Gastroesophageal sphincter (tissue), 4 donors: ENCODE measurements around the gene HOXC6. TPM values are rescaled to one million over a fixed set of nuclear protein-coding genes. Genes with fewer than 3 reads are reported as not detected.

Experiments
- ATAC-seq: fragments of 150-250 bp; one replicate; pipeline ENCODE4 v1.9.1; 2016; ENCODE audit warnings: mild to moderate bottlenecking, moderate library complexity
- H3K27ac ChIP-seq, 4 donors: fragments of 200-600 bp; sonication (generic) in 3 of 4; 1 replicate in 3 of 4; 2 replicates in 1 of 4; pipeline ENCODE4 v1.5.1; 2016 to 2019
- H3K27me3 ChIP-seq: fragments of 200-600 bp; sonication (generic); one replicate; pipeline ENCODE4 v1.5.1; 2019
- H3K36me3 ChIP-seq, 2 donors: fragments of 200-600 bp; sonication (generic); one replicate each; pipeline ENCODE4 v1.5.1; 2019; ENCODE audit warnings: control low read depth in 1 of 2
- H3K4me1 ChIP-seq, 3 donors: fragments of 200-600 bp; sonication (generic); 1 replicate in 2 of 3; 2 replicates in 1 of 3; pipeline ENCODE4 v1.5.1; 2016 to 2019; ENCODE audit warnings: control low read depth in 2 of 3
- H3K4me3 ChIP-seq, 2 donors: fragments of 200-600 bp; sonication (generic); one replicate each; pipeline ENCODE4 v1.5.1; 2019; ENCODE audit warnings: mild to moderate bottlenecking in 1 of 2, moderate library complexity in 1 of 2
- H3K9me3 ChIP-seq, 3 donors: fragments of 200-600 bp; sonication (generic); one replicate each; pipeline ENCODE4 v1.5.1; 2017 to 2019; ENCODE audit warnings: control low read depth in 2 of 3
- EP300 ChIP-seq: sonication (generic); formaldehyde crosslinking; IDR thresholded peaks from one replicate; pipeline ENCODE4 v1.6.1; 2017; ENCODE audit warnings: antibody characterized with exemption, mild to moderate bottlenecking
- POLR2A ChIP-seq, 2 donors: fragments of 450-650 bp; IDR thresholded peaks; one replicate each; pipeline ENCODE4 v1.6.1; 2017; ENCODE audit warnings: antibody characterized with exemption in 2 of 2, mild to moderate bottlenecking in 2 of 2, moderate library complexity in 1 of 2
- POLR2AphosphoS5 ChIP-seq: sonication (generic); formaldehyde crosslinking; IDR thresholded peaks from one replicate; pipeline ENCODE4 v1.6.1; 2017; ENCODE audit warnings: antibody characterized with exemption
- WGBS, 2 donors: methylation state at CpG; one replicate each; pipeline ENCODE4 v1.1.5; 2018; ENCODE audit warnings: low coverage in 1 of 2; 5-methylcytosine and 5-hydroxymethylcytosine counted together
- total RNA-seq, 4 donors: library from RNA; depleted of rRNA; stranded (reverse); fragments of >200 nt; gene quantifications; one replicate each; pipeline ENCODE4 v1.1.0, GENCODE V29; 2016
- TF ChIP-seq, protein P1 (sequence below), 4 experiments: fragments of 200-600 bp in 2 of 4; fragments of 450-650 bp in 2 of 4; sonication (generic) in 1 of 4; IDR thresholded peaks; one replicate each; pipeline ENCODE4 v1.5.1; 2017 to 2019; ENCODE audit warnings: antibody characterized with exemption in 4 of 4, mild to moderate bottlenecking in 2 of 4, moderate library complexity in 2 of 4

HOXC6 gene
- total RNA-seq, 4 donors from 2014 or later = 0.50 TPM; not detected in 3

DNA sequence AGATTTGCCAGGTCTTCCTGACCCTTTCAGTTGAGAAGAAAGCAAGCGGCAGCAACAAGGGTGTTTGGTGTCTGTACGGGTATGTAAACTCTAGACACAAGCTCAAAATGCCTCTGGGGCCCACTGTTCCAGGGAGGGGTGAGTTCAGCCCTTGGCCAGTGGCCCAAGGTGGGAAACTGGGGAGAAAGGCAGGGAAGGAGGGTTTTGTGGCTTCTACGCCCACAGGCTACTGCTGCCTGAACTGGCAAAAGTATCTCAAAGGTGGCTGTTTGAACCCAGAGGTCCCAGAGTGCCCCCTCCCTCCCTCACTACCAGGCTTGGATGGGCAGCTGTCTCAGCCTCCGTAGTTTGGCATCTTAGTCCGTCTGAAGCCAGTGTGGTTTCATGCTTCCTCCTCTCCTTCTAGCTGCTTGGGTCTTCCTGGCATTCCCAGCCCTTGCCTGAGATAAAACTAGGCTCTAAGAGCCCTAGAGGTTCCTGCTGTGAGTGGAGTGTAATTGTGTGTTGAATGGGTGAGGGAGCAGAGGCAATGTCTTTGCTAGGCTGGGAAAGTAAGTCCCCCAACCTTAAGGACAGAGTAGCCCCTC is 10.1 kb downstream of the HOXC6 start:
- H3K27me3 ChIP-seq = peaks cover 29% of the 10 kb centered on the region
- H3K4me1 ChIP-seq = peaks cover 0 to 33% (median 10%) of the 10 kb centered on the region in 3 donors
- H3K36me3 ChIP-seq = no peaks in the 10 kb centered on the region
- H3K4me3 ChIP-seq = no peak overlapping the region
- ATAC-seq = no peak
- TF ChIP-seq POLR2AphosphoS5 (no peak), EP300 (no peak), POLR2A (IDR thresholded peaks at IDR 0.05) (no peak)
- TF ChIP-seq, protein P1, sequence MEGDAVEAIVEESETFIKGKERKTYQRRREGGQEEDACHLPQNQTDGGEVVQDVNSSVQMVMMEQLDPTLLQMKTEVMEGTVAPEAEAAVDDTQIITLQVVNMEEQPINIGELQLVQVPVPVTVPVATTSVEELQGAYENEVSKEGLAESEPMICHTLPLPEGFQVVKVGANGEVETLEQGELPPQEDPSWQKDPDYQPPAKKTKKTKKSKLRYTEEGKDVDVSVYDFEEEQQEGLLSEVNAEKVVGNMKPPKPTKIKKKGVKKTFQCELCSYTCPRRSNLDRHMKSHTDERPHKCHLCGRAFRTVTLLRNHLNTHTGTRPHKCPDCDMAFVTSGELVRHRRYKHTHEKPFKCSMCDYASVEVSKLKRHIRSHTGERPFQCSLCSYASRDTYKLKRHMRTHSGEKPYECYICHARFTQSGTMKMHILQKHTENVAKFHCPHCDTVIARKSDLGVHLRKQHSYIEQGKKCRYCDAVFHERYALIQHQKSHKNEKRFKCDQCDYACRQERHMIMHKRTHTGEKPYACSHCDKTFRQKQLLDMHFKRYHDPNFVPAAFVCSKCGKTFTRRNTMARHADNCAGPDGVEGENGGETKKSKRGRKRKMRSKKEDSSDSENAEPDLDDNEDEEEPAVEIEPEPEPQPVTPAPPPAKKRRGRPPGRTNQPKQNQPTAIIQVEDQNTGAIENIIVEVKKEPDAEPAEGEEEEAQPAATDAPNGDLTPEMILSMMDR (IDR thresholded peaks at IDR 0.05) = no peak
- no peaks in the 10 kb centered on the region for H3K9me3 ChIP-seq
- WGBS, 2 donors = 100% methylated on average over 2 of the region's 5 CpGs; no CpG with 5 or more reads in 1 of the 2 donors
- H3K27ac ChIP-seq = peak overlapping the region in 3 of 4 donors; percentile 22 to 54 (median 45)

GRCh38 chr12:54038871-54039414 is 10.7 kb downstream of the HOXC6 start:
- 30 to 47% methylated on average over 2 to 4 of the region's 9 CpGs for WGBS, 2 donors
- H3K27ac ChIP-seq = peak overlapping the region in 3 of 4 donors; percentile 45 to 54 (median 51)
- TF ChIP-seq POLR2AphosphoS5 = peak; percentile 48
- no peak for TF ChIP-seq POLR2A (IDR thresholded peaks at IDR 0.05)
- peaks cover 26% of the 10 kb centered on the region for H3K27me3 ChIP-seq
- no peaks in the 10 kb centered on the region for H3K9me3 ChIP-seq
- H3K36me3 ChIP-seq = no peaks in the 10 kb centered on the region
- H3K4me1 ChIP-seq = peaks cover 0 to 27% (median 9%) of the 10 kb centered on the region in 3 donors
- H3K4me3 ChIP-seq = peak overlapping the region in 1 of 2 donors; percentile 9
- peak; percentile 38 for ATAC-seq

DNA sequence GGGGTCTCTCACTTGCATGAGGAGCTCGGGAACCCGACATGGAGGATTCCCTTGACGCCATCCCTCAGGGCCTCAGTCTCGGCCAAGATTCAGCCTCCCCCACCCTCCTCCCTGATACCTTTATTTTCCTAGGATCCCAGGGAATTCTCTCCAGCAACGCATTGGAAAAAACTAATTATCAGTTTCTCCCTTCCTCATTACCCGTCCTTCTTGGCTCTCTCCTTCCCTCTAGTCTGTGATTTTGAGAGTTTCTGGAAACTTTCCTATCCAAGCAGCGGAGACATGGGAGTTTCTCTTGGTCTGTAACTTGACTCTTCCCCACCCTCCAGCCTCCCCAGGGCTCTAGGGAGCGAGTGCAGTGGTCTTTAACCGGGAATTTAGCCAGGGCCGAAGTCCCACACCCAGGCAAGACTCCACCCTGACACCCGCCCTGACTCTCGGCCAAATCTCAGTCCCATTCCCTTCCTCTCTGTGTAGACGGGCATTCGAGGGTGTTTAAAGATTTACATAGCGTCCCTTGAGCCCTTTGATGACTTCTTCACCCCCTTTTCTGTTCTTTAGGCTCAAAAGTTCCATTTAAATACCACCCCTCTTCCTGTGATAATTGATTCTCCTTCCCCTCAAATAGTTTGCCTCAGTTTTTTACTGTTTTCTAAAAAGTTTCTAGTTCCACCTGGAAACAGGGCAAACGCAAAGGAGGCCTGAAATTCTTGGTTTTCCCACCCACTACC is 11.3 kb downstream of the HOXC6 start:
- H3K4me3 ChIP-seq = peak overlapping the region in 1 of 2 donors; percentile 9
- peak overlapping the region in 3 of 4 donors; percentile 45 to 51 (median 48) for H3K27ac ChIP-seq
- 29 to 71% methylated on average over 11 to 14 of the region's 16 CpGs for WGBS, 2 donors
- peak; percentile 55 for ATAC-seq
- peaks cover 0 to 21% (median 4%) of the 10 kb centered on the region in 3 donors for H3K4me1 ChIP-seq
- TF ChIP-seq, protein P1 (IDR thresholded peaks at IDR 0.05) = no peak
- TF ChIP-seq POLR2AphosphoS5 = no peak
- no peak for TF ChIP-seq POLR2A (IDR thresholded peaks at IDR 0.05)
- TF ChIP-seq EP300 = no peak
- H3K9me3 ChIP-seq = no peaks in the 10 kb centered on the region
- peaks cover 22% of the 10 kb centered on the region for H3K27me3 ChIP-seq
- no peaks in the 10 kb centered on the region for H3K36me3 ChIP-seq

DNA sequence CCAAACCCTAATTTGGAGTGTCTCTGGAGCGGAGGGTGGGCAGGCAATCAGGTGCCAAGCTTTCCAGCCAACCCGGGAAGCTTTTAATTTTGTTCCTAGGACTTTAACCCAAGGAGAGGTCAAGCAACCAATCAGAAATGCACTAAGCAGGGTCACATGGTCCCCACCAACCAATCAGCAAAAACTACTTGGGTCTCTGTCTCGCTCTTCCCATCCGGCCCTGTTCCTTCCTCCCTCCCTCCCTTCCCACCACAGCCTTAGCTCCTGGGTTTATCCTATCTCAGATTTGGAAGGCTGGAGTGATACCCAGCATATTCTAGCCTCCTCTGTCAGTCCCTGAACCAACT is 11.9 kb downstream of the HOXC6 start:
- H3K9me3 ChIP-seq = no peaks in the 10 kb centered on the region
- peaks cover 0 to 16% (median 4%) of the 10 kb centered on the region in 3 donors for H3K4me1 ChIP-seq
- no peak for TF ChIP-seq POLR2A (IDR thresholded peaks at IDR 0.05)
- TF ChIP-seq EP300 = no peak
- TF ChIP-seq POLR2AphosphoS5 = no peak
- TF ChIP-seq, protein P1 (IDR thresholded peaks at IDR 0.05) = no peak
- ATAC-seq = peak; percentile 62
- H3K4me3 ChIP-seq = no peak overlapping the region
- no peaks in the 10 kb centered on the region for H3K36me3 ChIP-seq
- WGBS, 2 donors = 53 to 80% methylated on average over 1 to 3 of the region's 4 CpGs
- peaks cover 20% of the 10 kb centered on the region for H3K27me3 ChIP-seq
- H3K27ac ChIP-seq = peak overlapping the region in 3 of 4 donors; percentile 45 to 51 (median 48)

DNA sequence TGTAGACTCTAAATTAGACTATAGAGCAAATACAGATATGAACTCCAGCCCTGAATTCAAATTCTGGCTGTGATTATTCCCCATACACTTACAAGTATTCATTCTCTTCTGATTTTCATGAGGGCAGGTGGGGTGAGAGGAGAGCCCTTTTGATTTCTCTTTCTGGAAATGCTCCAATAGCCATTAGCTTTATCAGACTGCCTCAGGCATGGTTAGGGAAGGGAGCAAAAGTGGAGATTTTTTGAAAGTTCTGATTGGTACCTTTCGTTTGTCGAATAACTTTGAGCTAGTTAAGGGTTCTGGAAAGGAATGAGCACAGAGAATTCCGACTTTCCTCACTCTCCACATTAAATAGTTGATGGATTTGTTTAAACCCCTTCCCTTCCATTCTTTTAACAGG is 12.4 kb downstream of the HOXC6 start:
- ATAC-seq = no peak
- no peaks in the 10 kb centered on the region for H3K9me3 ChIP-seq
- 66 to 74% methylated on average over 3 of the region's 3 CpGs for WGBS, 2 donors
- peaks cover 22% of the 10 kb centered on the region for H3K27me3 ChIP-seq
- TF ChIP-seq EP300 (no peak), POLR2AphosphoS5 (no peak), POLR2A (IDR thresholded peaks at IDR 0.05) (no peak)
- TF ChIP-seq, protein P1 (IDR thresholded peaks at IDR 0.05) = no peak
- no peak overlapping the region for H3K4me3 ChIP-seq
- H3K4me1 ChIP-seq = peaks cover 0 to 16% (median 4%) of the 10 kb centered on the region in 3 donors
- no peaks in the 10 kb centered on the region for H3K36me3 ChIP-seq
- no peak overlapping the region for H3K27ac ChIP-seq
